Tibial nerve (tissue), 3 donors: ENCODE measurements around the gene ROGDI.

ENCODE experiments used
- POLR2A ChIP-seq, 2 donors: fragments of 450-650 bp; IDR thresholded peaks; one replicate each; pipeline ENCODE4 v1.6.1; 2017; ENCODE audit warnings: antibody characterized with exemption in 2 of 2, mild to moderate bottlenecking in 2 of 2, moderate library complexity in 2 of 2
- TF ChIP-seq, protein P1 (sequence below), 5 experiments: fragments of 200-600 bp in 3 of 5; fragments of 450-650 bp in 2 of 5; sonication (generic) in 3 of 5; IDR thresholded peaks; one replicate each; pipeline ENCODE4 v1.5.1; 2016 to 2019; ENCODE audit warnings: antibody characterized with exemption in 5 of 5, mild to moderate bottlenecking in 3 of 5, moderate library complexity in 2 of 5

DNA sequence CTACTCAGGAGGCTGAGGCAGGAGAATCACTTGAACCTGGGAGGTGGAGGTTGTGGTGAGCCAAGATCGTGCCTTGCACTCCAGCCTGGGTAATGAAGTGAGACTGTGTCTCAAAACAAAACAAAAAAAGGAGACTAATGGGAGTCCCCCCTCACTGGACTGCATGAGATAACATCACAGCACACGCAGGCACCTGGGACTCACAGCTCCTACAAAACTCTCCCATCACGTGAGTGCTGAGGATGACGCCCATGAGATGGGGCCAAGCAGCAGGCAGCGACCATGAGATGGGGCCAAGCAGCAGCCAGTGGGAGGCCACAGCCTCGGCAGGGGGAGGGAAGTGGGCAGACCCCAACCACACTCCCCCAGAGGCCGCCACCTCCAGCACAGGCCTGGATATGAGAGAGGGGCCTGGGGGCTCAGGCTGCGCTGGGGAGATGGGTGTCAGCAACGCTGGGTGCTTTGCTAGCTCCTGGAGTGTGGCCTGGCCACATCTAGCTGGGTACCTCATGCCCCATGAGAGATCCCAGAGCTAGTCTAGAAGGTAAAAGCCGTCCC lies 52.7 kb downstream of the ROGDI start:
- TF ChIP-seq, protein P1, sequence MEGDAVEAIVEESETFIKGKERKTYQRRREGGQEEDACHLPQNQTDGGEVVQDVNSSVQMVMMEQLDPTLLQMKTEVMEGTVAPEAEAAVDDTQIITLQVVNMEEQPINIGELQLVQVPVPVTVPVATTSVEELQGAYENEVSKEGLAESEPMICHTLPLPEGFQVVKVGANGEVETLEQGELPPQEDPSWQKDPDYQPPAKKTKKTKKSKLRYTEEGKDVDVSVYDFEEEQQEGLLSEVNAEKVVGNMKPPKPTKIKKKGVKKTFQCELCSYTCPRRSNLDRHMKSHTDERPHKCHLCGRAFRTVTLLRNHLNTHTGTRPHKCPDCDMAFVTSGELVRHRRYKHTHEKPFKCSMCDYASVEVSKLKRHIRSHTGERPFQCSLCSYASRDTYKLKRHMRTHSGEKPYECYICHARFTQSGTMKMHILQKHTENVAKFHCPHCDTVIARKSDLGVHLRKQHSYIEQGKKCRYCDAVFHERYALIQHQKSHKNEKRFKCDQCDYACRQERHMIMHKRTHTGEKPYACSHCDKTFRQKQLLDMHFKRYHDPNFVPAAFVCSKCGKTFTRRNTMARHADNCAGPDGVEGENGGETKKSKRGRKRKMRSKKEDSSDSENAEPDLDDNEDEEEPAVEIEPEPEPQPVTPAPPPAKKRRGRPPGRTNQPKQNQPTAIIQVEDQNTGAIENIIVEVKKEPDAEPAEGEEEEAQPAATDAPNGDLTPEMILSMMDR (IDR thresholded peaks at IDR 0.05): no peak
- no peak for TF ChIP-seq POLR2A (IDR thresholded peaks at IDR 0.05)
